ENCODE measurements around the gene PACS2. TPM values are rescaled to one million over a fixed set of nuclear protein-coding genes. Genes with fewer than 3 reads are reported as not detected.

PACS2 gene
- total and polyA plus RNA-seq, 2 donors (not counting 1 experiment from before 2014, with no cell fraction given): 65.6 to 70.7 TPM

DNA sequence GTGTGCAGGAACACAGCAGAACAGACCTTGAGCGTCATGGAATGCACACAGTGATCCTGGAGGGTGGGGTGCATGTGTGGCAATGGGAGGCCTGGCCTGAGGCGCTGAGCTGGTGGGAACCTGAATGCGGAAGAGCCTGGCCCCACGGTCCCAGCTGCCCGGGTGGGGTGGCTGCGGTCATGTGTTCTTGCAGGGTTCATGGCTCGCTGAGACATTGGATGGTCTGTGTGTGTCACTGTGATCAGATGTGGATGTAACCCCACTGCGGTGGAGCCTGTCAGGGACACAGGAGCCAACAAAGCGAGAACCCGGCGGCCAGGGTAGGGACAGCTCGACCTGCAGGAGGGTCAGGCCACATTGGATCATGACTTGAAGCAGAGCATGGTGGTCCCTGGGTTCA is 128.3 kb downstream of the PACS2 start:
- H3K27me3 ChIP-seq (replicated peaks in 1 of 4; ENCODE audit: control extremely low read depth in 1 of 4, control insufficient read depth in 3 of 4, insufficient read depth in 4 of 4, low read length in 3 of 4): no peaks in the 10 kb centered on the region
- WGBS (ENCODE audit: insufficient coverage): 93% methylated on average over 12 of the region's 12 CpGs
- no peak for DNase-seq
- no peaks in the 10 kb centered on the region for H3K9me3 ChIP-seq (ENCODE audit: control extremely low read depth in 1 of 3, control insufficient read depth in 2 of 3, insufficient read depth in 1 of 3, low read length in 2 of 3)
- H3K4me1 ChIP-seq (ENCODE audit: control insufficient read depth in 2 of 2, insufficient read depth in 2 of 2, low read length in 2 of 2): peaks cover 0 to 3% of the 10 kb centered on the region in 2 donors
- TF ChIP-seq, protein P1, sequence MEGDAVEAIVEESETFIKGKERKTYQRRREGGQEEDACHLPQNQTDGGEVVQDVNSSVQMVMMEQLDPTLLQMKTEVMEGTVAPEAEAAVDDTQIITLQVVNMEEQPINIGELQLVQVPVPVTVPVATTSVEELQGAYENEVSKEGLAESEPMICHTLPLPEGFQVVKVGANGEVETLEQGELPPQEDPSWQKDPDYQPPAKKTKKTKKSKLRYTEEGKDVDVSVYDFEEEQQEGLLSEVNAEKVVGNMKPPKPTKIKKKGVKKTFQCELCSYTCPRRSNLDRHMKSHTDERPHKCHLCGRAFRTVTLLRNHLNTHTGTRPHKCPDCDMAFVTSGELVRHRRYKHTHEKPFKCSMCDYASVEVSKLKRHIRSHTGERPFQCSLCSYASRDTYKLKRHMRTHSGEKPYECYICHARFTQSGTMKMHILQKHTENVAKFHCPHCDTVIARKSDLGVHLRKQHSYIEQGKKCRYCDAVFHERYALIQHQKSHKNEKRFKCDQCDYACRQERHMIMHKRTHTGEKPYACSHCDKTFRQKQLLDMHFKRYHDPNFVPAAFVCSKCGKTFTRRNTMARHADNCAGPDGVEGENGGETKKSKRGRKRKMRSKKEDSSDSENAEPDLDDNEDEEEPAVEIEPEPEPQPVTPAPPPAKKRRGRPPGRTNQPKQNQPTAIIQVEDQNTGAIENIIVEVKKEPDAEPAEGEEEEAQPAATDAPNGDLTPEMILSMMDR (IDR thresholded peaks at IDR 0.05): no peak
- TF ChIP-seq EZH2 (IDR thresholded peaks at IDR 0.05; ENCODE audit: borderline replicate concordance, insufficient read depth, low read depth, low read length, poor library complexity, severe bottlenecking): no peak
- CTCF ChIA-PET: no interaction called here
- no peak overlapping the region for H3K4me3 ChIP-seq (ENCODE audit: control extremely low read depth in 1 of 5, extremely low read depth in 1 of 5, insufficient read depth in 1 of 5, low read depth in 2 of 5, low read length in 4 of 5)
- H3K27me3 Mint-ChIP-seq: no peaks in the 10 kb centered on the region
- intact Hi-C loops (cut with micrococcal nuclease): no loop called here
- ATAC-seq (ENCODE audit: low read depth): no peak
- no peak overlapping the region for H3K27ac Mint-ChIP-seq
- H3K9me3 Mint-ChIP-seq (ENCODE audit: insufficient read depth): no peaks in the 10 kb centered on the region
- H3K36me3 ChIP-seq (replicated peaks in 1 of 2; ENCODE audit: control extremely low read depth in 1 of 2, control insufficient read depth in 1 of 2, extremely low read depth in 1 of 2, insufficient read depth in 2 of 2, low read length in 1 of 2): peaks cover 0 to 6% of the 10 kb centered on the region in 2 experiments
- POLR2A ChIA-PET: no interaction called here
- no peak overlapping the region for H3K27ac ChIP-seq (ENCODE audit: low read length in 2 of 2)
- H4K20me1 ChIP-seq (ENCODE audit: control insufficient read depth, insufficient read depth, low read length, poor library complexity, severe bottlenecking): peaks cover 50% of the 10 kb centered on the region
- no peak overlapping the region for H2AFZ ChIP-seq (ENCODE audit: insufficient read depth, low read depth, low read length, poor library complexity, severe bottlenecking)
- no peak overlapping the region for H3K4me3 Mint-ChIP-seq
- H3K4me1 Mint-ChIP-seq: peaks cover 4% of the 10 kb centered on the region
- no peak overlapping the region for H3K9ac ChIP-seq (ENCODE audit: low read length)
- no peak overlapping the region for H3K4me2 ChIP-seq (replicated peaks; ENCODE audit: low read depth, low read length, poor library complexity, severe bottlenecking)
- peaks cover 65% of the 10 kb centered on the region for H3K79me2 ChIP-seq (ENCODE audit: control insufficient read depth, insufficient read depth, low read length)

DNA sequence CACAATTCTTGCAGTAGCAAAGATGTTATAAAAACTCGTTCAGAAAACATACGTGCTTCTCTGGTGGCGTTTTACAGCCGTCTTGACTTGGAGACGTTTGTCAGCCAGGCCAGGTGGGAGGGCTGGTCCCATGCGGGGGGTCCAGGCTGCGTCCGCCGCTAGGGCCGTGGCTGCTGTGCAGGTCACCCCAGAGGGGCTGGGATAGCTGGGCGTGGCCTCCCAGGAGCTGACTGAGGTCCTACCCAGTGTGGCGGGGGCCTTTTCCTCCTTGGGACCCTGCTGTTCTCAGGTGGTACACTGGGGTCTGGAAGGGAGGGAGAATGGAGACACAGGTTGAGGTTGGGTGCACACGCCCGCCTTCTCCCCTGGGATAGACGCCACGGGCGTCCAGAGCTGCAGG is 130.3 kb downstream of the PACS2 start:
- ChIA-PET CTCF (no interaction called here), POLR2A (no interaction called here)
- Mint-ChIP-seq H3K27me3 (no peaks in the 10 kb centered on the region), H3K4me1 (no peaks in the 10 kb centered on the region), H3K27ac (no peak overlapping the region), H3K4me3 (no peak overlapping the region), H3K9me3 (ENCODE audit: insufficient read depth) (no peaks in the 10 kb centered on the region)
- TF ChIP-seq, protein P1 (IDR thresholded peaks at IDR 0.05): no peak
- TF ChIP-seq EZH2 (IDR thresholded peaks at IDR 0.05; ENCODE audit: borderline replicate concordance, insufficient read depth, low read depth, low read length, poor library complexity, severe bottlenecking): no peak
- WGBS (ENCODE audit: insufficient coverage): 83% methylated on average over 17 of the region's 17 CpGs
- peaks cover 55% of the 10 kb centered on the region for H3K79me2 ChIP-seq (ENCODE audit: control insufficient read depth, insufficient read depth, low read length)
- no peaks in the 10 kb centered on the region for H3K27me3 ChIP-seq (replicated peaks in 1 of 4; ENCODE audit: control extremely low read depth in 1 of 4, control insufficient read depth in 3 of 4, insufficient read depth in 4 of 4, low read length in 3 of 4)
- no peak overlapping the region for H3K9ac ChIP-seq (ENCODE audit: low read length)
- no peak overlapping the region for H3K27ac ChIP-seq (ENCODE audit: low read length in 2 of 2)
- no peaks in the 10 kb centered on the region for H3K4me1 ChIP-seq (ENCODE audit: control insufficient read depth in 2 of 2, insufficient read depth in 2 of 2, low read length in 2 of 2)
- no peak for ATAC-seq (ENCODE audit: low read depth)
- no peak overlapping the region for H3K4me2 ChIP-seq (replicated peaks; ENCODE audit: low read depth, low read length, poor library complexity, severe bottlenecking)
- H3K9me3 ChIP-seq (ENCODE audit: control extremely low read depth in 1 of 3, control insufficient read depth in 2 of 3, insufficient read depth in 1 of 3, low read length in 2 of 3): no peaks in the 10 kb centered on the region
- no peak overlapping the region for H3K4me3 ChIP-seq (ENCODE audit: control extremely low read depth in 1 of 5, extremely low read depth in 1 of 5, insufficient read depth in 1 of 5, low read depth in 2 of 5, low read length in 4 of 5)
- no peak overlapping the region for H2AFZ ChIP-seq (ENCODE audit: insufficient read depth, low read depth, low read length, poor library complexity, severe bottlenecking)
- peaks cover 0 to 7% of the 10 kb centered on the region in 2 experiments for H3K36me3 ChIP-seq (replicated peaks in 1 of 2; ENCODE audit: control extremely low read depth in 1 of 2, control insufficient read depth in 1 of 2, extremely low read depth in 1 of 2, insufficient read depth in 2 of 2, low read length in 1 of 2)
- no peak for DNase-seq
- H4K20me1 ChIP-seq (ENCODE audit: control insufficient read depth, insufficient read depth, low read length, poor library complexity, severe bottlenecking): peaks cover 50% of the 10 kb centered on the region
- intact Hi-C loops (cut with micrococcal nuclease): no loop called here
